ENCODE results near the gene GCAT. TPM values are rescaled to one million over a fixed set of nuclear protein-coding genes. Genes with fewer than 3 reads are reported as not detected.
A peak's percentile ranks its signal among the peaks of the same experiment; 100 is the strongest.

The GCAT gene
- total RNA-seq, 4 donors from 2014 or later, result 11.3 to 34.5 (median 20.1) TPM

DNA sequence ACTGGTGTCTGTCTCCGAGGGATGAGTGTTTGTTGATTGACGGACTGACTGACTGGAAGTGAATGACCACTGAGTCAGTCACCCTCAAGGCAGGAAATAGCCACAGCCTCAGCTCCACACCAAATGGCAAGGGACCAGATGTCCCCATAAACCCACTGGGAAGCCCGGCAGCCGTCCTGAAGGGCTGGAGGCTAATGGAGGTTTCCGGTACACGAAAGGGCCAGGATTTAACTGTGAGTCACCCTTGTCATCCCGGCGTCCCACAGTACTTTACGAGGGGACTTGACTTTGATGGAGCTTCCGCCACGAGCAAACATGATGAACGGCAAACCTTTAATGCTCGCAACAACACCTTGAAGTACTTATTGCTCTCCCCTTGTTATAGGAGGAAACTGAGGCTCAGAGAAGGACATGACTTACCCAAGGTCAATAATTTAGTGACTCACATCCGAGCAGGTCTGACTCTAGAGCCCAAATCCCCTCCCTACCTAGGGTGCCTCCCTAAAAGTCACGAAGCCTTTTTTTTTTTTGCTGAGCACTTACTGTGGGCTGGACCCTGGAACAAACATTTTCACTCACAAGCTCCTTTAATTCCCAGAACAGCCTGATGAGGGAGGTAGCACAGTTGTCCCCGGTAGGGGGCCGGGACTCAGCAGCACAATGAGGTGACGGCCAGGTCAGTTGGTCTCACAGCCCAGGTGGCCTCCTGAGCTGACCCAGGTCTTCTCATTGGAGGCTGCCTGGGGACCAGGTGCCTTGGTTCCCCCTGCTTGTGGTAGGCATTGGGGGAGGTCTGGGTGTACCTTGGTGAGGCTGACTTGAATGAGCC, 25.2 kb upstream of the GCAT start:
- no peak overlapping the region for H3K4me3 ChIP-seq
- H3K27me3 ChIP-seq, result no peaks in the 10 kb centered on the region
- DNase-seq (ENCODE audit: low spot score in 2 of 2), result no peak
- WGBS, result 68% methylated on average over 12 of the region's 18 CpGs
- H3K4me1 ChIP-seq, result peaks cover 41% of the 10 kb centered on the region
- no peaks in the 10 kb centered on the region for H3K36me3 ChIP-seq
- peak overlapping the region; percentile 47 for H3K27ac ChIP-seq
- H3K9me3 ChIP-seq, result no peaks in the 10 kb centered on the region
- no peak for TF ChIP-seq POLR2AphosphoS5 (IDR thresholded peaks at IDR 0.05)
- no peak for TF ChIP-seq EP300 (IDR thresholded peaks at IDR 0.05)
- TF ChIP-seq, protein P1, sequence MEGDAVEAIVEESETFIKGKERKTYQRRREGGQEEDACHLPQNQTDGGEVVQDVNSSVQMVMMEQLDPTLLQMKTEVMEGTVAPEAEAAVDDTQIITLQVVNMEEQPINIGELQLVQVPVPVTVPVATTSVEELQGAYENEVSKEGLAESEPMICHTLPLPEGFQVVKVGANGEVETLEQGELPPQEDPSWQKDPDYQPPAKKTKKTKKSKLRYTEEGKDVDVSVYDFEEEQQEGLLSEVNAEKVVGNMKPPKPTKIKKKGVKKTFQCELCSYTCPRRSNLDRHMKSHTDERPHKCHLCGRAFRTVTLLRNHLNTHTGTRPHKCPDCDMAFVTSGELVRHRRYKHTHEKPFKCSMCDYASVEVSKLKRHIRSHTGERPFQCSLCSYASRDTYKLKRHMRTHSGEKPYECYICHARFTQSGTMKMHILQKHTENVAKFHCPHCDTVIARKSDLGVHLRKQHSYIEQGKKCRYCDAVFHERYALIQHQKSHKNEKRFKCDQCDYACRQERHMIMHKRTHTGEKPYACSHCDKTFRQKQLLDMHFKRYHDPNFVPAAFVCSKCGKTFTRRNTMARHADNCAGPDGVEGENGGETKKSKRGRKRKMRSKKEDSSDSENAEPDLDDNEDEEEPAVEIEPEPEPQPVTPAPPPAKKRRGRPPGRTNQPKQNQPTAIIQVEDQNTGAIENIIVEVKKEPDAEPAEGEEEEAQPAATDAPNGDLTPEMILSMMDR (IDR thresholded peaks at IDR 0.05), result no peak
- TF ChIP-seq POLR2A (IDR thresholded peaks at IDR 0.05), result no peak

DNA sequence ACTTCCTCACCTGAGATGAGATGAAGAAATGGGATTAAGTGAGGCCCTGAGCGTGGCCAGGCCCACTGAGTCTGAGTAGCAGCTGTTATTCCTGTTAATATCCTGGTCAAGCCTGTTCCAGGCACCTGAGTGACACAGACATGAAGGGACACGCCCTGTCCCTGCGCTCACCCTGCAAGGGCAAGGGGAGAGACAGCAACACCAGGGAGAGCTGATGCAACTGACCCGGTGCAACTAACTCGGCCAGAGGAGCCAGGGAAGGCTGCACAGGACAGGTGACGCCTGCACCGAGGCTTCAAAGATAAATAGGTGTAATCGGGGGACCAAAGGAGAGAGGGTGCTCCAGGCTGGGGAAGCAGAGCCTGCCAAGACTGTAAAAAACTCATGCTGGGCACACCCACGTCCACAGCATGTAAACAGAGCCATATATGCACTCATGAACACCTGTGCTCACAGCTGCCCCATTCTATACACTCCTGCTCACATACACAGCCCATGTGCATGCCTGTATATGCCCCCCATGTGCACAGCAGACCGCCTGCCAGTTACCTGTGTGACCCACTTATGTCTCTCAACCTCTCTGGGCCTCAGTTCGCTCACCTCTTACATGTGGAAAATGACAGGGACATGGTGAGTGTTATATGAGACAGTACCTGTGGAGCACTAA, 22.8 kb upstream of the GCAT start:
- H3K36me3 ChIP-seq, result no peaks in the 10 kb centered on the region
- 44% methylated on average over 11 of the region's 11 CpGs for WGBS

DNA sequence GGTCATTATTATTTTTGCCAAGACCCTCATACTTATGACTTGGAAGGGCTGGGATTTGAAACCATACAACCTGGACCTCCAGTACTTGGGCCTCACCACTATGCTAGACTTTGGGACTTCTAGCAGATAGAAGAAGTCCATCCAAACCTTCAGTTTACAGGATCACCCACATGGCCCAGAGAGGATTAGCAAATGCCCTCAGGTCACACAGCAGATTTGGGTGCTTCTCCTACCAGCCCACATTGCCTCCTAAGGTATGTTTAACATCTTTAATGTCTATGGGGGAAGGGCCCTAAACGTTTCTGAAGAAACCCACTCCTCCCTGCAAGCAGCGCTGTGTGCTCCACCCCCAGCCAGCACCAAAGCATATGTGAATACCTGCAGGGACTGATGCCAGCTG, 17.5 kb upstream of the GCAT start:
- no peak for DNase-seq (ENCODE audit: low spot score in 2 of 2)
- no CpG with 5 or more reads among the region's 2 CpGs for WGBS
- TF ChIP-seq, protein P1 (IDR thresholded peaks at IDR 0.05), result no peak
- TF ChIP-seq EP300 (IDR thresholded peaks at IDR 0.05) (no peak), POLR2AphosphoS5 (IDR thresholded peaks at IDR 0.05) (no peak), POLR2A (IDR thresholded peaks at IDR 0.05) (no peak)
- Histone ChIP-seq H3K9me3 (no peaks in the 10 kb centered on the region), H3K4me1 (peaks cover 4% of the 10 kb centered on the region), H3K27ac (no peak overlapping the region), H3K27me3 (no peaks in the 10 kb centered on the region), H3K4me3 (no peak overlapping the region), H3K36me3 (no peaks in the 10 kb centered on the region)

More for the DNA sequence above, 22.8 kb upstream of the GCAT start:
- Histone ChIP-seq H3K27ac (peak overlapping the region; percentile 73), H3K9me3 (no peaks in the 10 kb centered on the region), H3K4me3 (no peak overlapping the region), H3K27me3 (no peaks in the 10 kb centered on the region), H3K4me1 (peaks cover 40% of the 10 kb centered on the region)
- no peak for DNase-seq (ENCODE audit: low spot score in 2 of 2)
- TF ChIP-seq POLR2A (IDR thresholded peaks at IDR 0.05) (no peak), POLR2AphosphoS5 (IDR thresholded peaks at IDR 0.05) (peak in 2 of 3 donors; percentile 41 to 58)

DNA sequence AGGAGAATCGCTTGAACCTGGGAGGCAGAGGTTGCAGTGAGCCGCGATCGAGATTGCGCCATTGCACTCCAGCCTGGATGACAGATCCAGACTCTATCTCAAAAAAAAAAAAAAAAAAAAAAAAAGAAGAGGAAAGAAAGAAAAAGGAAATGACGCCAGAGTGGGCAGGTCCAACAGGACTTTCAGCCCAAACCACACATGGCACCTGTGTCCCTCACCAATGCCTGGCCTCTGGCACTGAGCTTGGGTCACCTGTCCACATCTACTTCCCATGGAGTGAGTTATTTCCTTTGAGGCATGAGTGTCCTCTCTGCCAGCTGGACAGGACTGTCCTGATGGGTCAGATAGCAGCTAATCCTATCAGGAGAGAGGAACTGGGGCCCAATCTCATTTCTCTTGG, 15.2 kb upstream of the GCAT start:
- no peaks in the 10 kb centered on the region for H3K36me3 ChIP-seq
- H3K4me3 ChIP-seq, result no peak overlapping the region
- H3K27me3 ChIP-seq, result no peaks in the 10 kb centered on the region
- no peak for DNase-seq (ENCODE audit: low spot score in 2 of 2)
- WGBS, result 87% methylated on average over 5 of the region's 6 CpGs
- H3K27ac ChIP-seq, result no peak overlapping the region
- TF ChIP-seq POLR2A (IDR thresholded peaks at IDR 0.05) (no peak), POLR2AphosphoS5 (IDR thresholded peaks at IDR 0.05) (no peak), EP300 (IDR thresholded peaks at IDR 0.05) (no peak)
- TF ChIP-seq, protein P1 (IDR thresholded peaks at IDR 0.05), result no peak
- no peaks in the 10 kb centered on the region for H3K4me1 ChIP-seq
- no peaks in the 10 kb centered on the region for H3K9me3 ChIP-seq

DNA sequence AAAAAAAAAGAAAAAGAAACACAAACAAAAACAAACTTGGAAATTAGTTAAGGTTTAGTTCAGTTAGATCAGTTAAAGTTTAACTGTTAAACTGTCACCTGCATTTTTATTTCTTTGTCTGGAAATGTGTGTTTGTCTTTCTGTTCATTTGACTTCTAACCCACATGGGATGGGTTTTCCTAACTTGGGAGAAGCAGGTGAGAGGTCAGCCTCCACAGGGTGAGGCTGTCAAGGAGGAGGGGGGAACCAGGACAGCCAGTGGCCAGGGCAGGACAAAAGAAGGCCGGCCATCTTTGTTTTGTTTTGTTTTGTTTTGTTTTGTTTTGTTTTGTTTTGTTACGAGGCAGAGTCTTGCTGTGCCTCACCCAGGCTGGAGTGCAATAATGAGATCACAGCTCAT, 13.4 kb upstream of the GCAT start:
- H3K9me3 ChIP-seq, result no peaks in the 10 kb centered on the region
- no peak overlapping the region for H3K4me3 ChIP-seq
- WGBS, result 82% methylated on average over 2 of the region's 2 CpGs
- no peak overlapping the region for H3K27ac ChIP-seq
- no peak for DNase-seq (ENCODE audit: low spot score in 2 of 2)
- TF ChIP-seq EP300 (IDR thresholded peaks at IDR 0.05) (no peak), POLR2AphosphoS5 (IDR thresholded peaks at IDR 0.05) (no peak), POLR2A (IDR thresholded peaks at IDR 0.05) (no peak)
- TF ChIP-seq, protein P1 (IDR thresholded peaks at IDR 0.05), result no peak
- H3K4me1 ChIP-seq, result no peaks in the 10 kb centered on the region
- H3K36me3 ChIP-seq, result no peaks in the 10 kb centered on the region
- no peaks in the 10 kb centered on the region for H3K27me3 ChIP-seq
